ENCODE measurements around the gene MBL2.

Gene MBL2

DNA sequence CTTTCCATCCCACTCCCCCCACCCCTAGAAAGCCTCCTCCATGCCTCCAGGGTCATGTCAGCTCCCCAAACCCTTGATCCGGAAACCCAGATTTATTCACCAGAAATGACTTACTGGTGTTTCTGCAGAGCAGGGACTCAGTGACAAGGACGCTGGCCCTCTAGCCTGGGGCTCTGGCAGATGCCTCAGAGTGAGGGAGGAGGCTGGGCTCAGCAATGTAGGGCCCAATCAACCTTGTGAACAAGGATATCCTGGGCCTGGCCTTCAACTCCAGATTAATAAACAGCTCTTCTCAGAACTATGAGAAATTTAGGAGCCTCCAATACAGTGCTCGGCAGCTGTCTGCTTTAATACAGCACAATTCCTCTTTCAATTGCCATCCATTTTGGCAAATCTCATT, at the start of gene MBL2:
Gene MBL2, minus strand, starts transcription at position 162 of the 400 bp plus-strand sequence. CDS start 1,149 bp downstream, outside the sequence.
- DNase-seq = no peak

- no peak for DNase-seq
Measured at GRCh38 chr10:52820309-52820708, 47.7 kb upstream of the MBL2 start.

DNA sequence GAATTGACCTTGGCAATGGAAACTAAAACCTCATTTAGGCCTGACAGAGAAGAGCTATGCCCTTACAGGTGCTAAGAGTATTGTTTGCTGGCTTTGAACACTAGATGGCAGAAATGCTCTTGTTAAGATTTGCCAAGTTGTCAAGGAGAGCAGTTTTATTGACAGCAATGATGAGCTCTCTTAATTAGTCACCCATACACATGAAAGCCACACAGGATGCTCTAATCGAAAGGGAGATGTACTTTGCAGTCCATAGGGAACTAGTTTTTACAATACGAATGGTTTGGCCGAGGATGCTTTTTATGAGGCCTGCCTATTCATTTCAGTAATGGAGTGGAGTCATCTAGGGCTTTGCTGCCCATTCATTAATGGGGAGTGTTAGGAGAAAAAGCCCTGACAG, 45.4 kb upstream of the MBL2 start:
- no peak for DNase-seq

GRCh38 chr10:52814506-52814905, 41.9 kb upstream of the MBL2 start:
- DNase-seq = no peak

DNA sequence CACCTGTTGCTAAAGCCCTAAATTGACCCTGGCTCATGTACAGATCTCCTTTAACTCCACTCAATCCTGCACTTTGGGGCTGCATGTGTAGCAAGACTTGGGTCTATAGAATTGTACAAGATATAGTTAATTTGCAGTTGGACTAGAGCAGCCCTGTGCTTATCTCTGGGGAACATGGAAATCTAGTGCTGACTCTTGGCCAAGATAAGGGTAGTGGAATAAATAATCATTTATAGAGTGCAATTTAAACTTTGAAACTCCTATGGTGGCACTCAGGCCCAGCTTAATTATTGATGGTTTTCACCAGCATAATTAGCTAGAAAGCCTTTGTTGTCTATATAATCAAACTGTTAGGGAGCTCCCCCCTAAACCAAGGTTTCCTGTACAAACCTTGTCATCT, 39.2 kb upstream of the MBL2 start:
- no peak for DNase-seq

- DNase-seq = no peak
Measured at GRCh38 chr10:52810761-52811160, 38.2 kb upstream of the MBL2 start.

DNA sequence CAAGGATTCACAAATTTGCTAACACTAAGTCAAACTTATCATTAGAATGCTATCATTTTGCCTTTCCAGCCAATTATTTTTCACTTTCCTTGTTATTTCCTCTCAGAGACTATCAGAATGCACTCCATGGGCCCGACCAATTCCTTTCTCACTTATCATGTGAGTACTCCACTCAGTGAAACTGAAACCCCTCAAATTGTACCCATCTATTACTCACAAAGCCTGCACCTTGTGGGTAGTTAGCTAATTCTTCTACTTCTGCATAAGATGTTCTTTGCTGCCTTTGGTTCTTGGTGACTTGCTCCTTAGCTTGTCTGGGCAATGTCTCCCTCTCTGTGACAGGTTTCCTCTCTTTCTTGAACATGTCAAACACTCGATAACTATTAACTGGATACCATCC, 35.2 kb upstream of the MBL2 start:
- no peak for DNase-seq

DNA sequence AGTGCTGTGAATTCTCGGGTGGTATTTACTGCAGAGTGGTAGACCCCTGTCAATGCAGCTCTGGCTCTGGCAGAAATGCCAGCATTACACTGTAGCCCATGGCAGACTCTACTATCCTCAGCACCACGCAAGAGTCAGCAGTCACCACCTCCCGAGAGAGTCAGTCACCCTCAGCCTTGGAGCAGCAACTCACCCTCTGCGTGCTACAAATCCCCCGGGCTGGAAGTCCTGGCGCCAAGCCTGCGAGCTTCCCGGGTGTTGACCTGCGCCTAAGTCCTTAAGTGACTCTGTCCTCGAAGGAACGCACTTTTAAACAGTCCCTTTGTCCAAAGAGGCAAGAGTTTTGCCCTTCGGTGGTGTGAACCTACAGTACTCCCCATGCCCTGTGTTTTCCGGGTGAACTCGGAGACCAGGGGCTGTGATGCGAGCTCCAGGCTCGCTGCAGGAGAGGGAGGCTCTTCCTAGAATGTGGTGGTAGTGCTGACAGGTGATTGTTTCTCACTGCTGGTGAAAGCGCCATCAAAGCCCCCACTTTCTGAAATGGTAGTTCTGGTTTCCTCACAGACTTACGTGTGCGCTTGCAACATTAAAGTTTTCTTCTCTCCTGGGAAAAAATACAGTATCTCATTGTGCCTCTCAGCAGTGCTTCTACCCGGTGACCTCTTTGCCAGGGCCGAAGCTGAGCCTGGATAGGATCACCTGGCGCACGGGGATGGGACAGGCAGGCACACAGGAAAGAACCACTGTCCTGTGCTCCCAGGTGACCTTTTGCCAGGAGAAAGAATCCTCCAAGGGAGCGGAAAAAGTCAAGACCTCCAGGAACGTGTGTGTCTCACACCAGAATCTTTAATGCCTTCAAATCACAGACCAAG, 33.1 kb upstream of the MBL2 start:
- no peak for DNase-seq

DNA sequence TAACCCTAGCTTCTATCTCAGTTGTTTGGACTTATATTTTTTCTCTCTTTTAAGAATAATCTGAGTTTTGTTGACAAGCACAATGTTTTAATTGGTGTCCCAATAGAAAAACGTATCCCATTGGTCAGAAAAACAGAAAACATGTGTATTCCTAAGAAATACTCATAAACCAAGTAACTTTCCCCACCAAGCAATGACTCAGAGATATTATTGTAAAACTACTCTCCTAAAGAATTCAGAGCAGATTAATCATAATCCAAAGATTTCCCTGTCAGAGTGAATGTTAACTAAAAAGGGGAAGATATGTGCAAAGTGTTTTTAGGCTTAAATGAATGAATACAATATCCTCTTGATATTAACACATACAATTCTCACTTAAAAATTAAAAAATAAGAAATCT, 29.4 kb upstream of the MBL2 start:
- no peak for DNase-seq

GRCh38 chr10:52786098-52786497, 13.5 kb upstream of the MBL2 start:
- DNase-seq = no peak

GRCh38 chr10:52785418-52785817, 12.8 kb upstream of the MBL2 start:
- DNase-seq = no peak

GRCh38 chr10:52783726-52784125, 11.1 kb upstream of the MBL2 start:
- no peak for DNase-seq

DNA sequence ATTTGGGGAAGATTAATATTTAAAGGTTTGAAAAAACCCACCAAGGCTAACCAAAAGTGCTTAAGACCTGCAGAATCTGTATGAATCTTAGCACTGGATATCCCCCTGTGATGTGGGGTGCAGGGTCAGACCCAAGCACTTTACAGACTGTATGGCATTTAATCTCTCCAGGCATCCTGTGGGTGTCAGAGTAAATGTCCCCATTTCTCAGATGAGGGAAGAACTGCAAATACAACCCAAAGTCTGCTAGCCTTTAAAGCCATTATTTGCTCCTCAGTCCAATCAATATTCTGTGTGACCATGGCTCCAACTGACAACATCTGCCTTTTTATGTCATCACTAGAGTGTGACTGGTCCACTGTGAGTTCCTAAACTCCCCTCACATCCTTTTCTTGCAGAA, 10.0 kb upstream of the MBL2 start:
- DNase-seq = no peak

DNA sequence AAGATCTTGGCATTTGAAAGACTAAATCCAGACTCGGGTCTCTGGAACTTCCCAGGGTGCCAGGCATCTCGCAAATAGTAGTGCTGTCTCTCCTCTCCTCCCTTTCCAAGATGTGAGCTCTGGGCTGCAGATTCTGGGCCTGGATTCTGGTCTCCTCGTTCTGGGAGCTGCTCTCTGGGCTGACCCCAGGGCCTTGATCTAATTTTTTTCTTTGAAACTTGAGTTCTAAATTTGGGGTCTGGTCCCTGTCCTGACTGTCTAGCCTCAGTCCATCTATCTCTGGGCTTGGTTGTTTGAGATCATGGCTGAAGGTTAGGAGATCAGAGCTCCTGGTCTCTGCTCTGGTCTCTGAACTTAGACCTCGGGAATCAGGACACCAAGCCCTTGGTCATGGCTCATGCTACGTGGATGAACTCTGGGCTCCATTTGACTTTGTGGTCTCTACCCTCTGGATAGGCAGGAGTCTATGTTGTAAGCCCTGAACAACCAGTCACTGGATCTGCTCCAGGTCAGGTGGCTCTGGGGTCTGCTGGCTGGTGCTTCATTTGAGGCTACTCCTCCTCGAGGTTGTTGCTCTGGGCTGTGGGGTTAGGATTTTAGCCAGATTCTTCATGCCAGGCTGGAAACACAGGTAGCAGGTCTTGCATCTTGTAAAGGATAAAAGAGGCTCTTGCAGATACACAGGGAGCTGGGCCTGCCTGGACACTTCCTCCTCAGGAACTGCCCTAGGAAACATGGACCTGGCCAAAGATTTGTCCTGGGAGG, 8.0 kb upstream of the MBL2 start:
- no peak for DNase-seq

DNA sequence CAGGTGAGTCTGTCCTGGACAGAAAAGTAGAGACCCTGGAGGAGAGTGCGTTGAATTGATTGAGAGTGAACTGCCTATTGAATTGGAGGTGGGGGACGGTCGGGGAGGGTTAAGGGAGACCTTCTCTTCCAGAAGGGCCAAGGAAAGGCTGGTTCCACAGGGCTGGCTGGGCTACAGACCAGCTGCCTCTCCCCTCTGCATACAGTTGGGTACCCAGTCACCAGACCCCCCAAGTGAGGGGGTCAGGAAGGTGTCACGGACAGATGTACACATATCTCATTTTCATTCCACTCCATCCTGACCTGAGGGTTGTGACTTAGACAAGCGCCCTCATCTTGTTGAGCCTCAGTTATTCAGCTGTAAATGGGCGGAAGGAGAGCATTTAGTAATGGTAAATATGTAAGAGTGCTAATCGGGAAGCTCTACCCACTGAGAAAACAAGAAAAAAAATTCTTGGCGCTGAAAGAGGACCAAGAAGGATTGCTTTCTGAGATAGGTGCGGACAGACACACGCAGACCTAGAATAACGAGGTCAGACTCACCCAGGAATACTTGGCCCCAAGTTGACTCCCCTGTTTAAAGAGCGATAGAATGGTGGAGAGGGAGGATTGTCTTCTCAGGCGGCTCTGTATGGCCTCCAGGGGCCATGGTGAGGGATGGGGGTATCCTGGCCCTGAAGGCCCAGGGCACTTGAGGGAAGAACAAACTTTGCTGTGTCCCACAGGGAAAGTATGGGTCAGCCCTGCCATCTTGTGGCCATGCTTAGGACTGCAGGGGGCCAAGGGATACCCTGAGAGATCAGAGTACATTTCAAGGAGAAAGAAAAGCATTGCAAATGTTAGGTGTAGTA, 7.2 kb upstream of the MBL2 start:
- DNase-seq = peak; percentile 71

- DNase-seq = peak; percentile 34
Measured at GRCh38 chr10:52778511-52779392, 6.2 kb upstream of the MBL2 start.

DNA sequence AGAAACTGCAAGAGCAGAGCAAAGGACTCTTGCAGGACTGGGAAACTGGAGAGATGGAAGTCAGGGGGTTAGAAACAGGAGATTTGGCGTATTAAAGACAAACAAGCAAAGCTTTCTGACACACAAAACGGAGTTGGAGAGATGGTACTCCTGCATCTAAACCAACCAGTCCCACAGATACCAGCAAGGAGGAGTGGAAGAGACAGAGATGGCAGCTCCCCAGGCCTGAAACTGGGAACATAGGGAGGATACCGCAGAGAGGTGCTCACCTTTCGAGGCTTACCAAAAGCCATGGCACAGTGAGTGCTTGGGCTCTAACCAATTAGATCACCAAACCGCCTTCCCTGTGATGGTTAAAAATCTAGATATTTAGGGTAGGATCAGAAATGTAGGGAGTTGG, 4.8 kb upstream of the MBL2 start:
- DNase-seq = no peak

DNA sequence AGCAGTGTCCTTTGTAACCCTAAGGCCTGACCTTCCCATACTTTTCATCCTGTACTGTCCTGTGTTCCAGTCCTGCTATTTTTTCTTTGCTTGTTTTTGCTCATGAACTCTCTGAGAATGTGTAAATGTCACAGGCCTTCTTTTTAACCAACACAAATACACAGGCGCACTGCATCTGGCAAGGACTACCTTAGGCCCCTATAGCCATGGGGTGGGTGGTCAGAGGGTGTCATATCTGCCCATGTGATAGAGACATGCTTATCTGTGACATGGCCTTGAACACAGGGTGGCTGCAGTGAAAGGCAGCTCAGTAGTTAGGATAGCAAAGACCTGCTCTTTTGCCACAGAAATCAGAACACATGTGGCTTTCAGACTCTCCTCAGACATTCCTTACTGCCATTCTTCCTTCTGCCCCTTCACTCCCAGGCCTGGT, 3.9 kb upstream of the MBL2 start:
- no peak for DNase-seq

DNA sequence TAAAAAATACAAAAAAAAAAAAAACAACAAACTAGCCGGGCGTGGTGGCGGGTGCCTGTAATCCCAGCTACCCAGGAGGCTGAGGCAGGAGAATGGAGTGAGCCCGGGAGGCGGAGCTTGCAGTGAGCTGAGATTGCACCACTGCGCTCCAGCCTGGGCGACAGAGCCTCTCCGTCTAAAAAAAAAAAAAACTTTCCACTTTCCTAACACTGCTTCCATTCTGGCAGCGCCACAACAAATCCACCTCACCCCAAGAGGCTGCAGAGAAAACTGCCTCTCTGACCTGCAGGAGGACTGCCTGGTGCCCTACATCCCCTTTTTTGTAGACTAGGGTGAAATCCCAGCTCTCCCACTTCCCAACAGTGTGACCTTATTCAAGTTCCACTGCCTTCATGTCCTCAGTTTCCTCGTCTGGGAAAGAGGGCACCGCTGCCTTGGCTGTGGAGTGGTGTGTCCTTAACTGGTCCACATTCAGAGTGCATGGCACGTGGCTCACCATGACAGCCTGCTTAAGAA, 2.6 kb upstream of the MBL2 start:
- no peak for DNase-seq

DNA sequence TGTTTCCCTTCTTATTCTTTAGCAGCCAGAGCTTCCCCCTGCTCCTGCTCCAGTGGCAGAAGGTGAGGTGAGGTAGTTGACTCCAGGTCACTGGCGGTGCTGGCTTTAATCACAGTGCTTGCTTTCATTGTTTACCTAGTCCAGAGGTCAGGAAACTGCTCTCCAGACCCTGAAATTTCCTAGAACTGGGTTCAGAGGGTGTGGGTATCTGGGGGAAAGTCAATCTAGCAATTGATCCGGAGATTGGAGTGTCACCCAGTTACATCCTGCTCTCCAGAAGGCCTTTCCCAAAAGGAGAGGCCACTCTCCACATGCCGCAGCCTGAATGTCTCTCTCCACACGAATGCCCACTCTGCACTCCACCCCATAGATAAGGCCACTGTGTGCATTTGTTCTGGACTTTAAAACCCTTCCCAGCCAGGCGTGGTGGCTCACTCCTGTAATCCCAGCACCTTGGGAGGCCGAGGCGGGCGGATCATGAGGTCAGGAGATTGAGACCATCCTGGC, 2.1 kb upstream of the MBL2 start:
- DNase-seq = no peak

DNA sequence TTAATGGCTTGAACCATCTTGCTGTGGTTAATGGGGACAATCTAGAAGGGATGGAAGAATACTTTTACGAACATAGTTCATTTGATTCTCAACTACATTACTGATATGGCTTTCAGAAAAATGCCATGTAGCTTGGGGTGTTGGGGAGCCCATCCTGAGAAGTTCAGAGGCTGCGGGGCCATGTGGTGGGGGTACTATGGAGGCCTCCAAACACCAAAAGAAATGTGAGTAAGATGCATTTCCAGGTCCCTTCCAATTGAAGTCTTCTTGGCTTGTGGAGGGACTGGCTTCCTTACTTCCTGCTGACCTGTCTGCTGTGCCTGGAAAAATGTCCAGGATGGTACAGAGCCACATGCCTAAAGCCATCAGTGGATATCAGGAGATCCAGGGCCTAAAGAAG, 1.6 kb upstream of the MBL2 start:
- no peak for DNase-seq

Measured in right hindlimb (tissue), 1 donor.